ENCODE measurements around the gene PPDPF. TPM values are rescaled to one million over a fixed set of nuclear protein-coding genes. Genes with fewer than 3 reads are reported as not detected.

PPDPF gene
- total RNA-seq, 1 experiment from 2014 or later = 634 TPM

DNA sequence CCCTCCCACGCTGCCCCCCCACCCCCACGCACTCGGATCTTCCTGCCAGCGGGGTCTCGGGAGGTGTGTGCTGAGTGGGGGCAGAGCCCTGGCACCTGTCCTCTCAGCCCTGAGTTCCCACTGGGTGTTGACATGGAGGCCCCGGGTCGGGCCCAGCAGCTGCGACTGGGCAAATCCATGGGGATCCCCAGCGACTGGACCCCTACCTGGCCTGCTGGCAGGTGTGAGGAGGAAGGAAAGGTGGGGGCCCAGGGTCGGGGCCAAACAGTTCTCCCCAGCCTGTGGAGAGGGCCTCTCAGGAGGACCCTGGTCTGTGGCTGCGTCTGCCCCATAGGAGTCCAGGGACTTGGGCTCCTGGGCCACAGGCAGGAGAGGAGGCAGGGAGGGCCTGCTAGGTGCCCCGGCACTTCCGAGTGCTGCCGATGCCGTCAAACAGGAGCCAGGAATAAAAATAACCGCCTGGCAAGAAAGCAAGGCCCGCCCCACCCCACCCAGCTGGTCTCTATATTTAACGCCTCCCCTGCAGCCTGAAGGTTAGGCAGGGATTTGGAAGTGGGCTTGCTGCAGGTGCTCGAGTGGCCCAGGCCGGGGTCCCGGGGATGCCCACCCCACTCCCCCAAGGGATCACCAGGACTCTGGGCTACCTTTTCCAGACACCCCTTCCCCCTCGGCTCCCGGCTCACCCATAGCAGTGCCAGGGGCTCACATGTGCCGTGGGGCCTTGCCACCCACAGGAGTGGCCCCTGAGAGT, 20.2 kb upstream of the PPDPF start:
- Mint-ChIP-seq H3K4me1 (ENCODE audit: low read depth, unreplicated experiment) (no peaks in the 10 kb centered on the region), H3K36me3 (ENCODE audit: insufficient read depth, unreplicated experiment) (no peaks in the 10 kb centered on the region), H3K4me3 (ENCODE audit: unreplicated experiment) (peak overlapping the region; percentile 66), H3K27me3 (ENCODE audit: insufficient read depth, unreplicated experiment) (no peaks in the 10 kb centered on the region), H3K27ac (ENCODE audit: unreplicated experiment) (no peak overlapping the region), H3K9me3 (ENCODE audit: unreplicated experiment) (no peaks in the 10 kb centered on the region)
- Histone ChIP-seq H3K4me3 (ENCODE audit: low read depth, low read length) (no peak overlapping the region), H3K27me3 (replicated peaks; ENCODE audit: control insufficient read depth, insufficient read depth, low read length) (no peaks in the 10 kb centered on the region), H3K36me3 (ENCODE audit: control insufficient read depth, insufficient read depth, low read length) (no peaks in the 10 kb centered on the region), H3K4me1 (peaks cover 6% of the 10 kb centered on the region; the same call in 1 of the 2 replicates), H3K9me3 (no peaks in the 10 kb centered on the region)
- intact Hi-C loops (cut with micrococcal nuclease; ENCODE audit: unreplicated experiment) = no loop called here
- no TSS peak for BruUV-seq (replicated peaks)
- CTCF ChIA-PET = no interaction called here
- peak in 1 of 2 experiments; percentile 47 for DNase-seq
- TF ChIP-seq, protein P1, sequence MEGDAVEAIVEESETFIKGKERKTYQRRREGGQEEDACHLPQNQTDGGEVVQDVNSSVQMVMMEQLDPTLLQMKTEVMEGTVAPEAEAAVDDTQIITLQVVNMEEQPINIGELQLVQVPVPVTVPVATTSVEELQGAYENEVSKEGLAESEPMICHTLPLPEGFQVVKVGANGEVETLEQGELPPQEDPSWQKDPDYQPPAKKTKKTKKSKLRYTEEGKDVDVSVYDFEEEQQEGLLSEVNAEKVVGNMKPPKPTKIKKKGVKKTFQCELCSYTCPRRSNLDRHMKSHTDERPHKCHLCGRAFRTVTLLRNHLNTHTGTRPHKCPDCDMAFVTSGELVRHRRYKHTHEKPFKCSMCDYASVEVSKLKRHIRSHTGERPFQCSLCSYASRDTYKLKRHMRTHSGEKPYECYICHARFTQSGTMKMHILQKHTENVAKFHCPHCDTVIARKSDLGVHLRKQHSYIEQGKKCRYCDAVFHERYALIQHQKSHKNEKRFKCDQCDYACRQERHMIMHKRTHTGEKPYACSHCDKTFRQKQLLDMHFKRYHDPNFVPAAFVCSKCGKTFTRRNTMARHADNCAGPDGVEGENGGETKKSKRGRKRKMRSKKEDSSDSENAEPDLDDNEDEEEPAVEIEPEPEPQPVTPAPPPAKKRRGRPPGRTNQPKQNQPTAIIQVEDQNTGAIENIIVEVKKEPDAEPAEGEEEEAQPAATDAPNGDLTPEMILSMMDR (IDR thresholded peaks at IDR 0.05; ENCODE audit: insufficient read depth in 1 of 2, low read depth in 1 of 2, low read length in 1 of 2, severe bottlenecking in 1 of 2, unreplicated experiment in 1 of 2) = no peak
- POLR2A ChIA-PET = no interaction called here

DNA sequence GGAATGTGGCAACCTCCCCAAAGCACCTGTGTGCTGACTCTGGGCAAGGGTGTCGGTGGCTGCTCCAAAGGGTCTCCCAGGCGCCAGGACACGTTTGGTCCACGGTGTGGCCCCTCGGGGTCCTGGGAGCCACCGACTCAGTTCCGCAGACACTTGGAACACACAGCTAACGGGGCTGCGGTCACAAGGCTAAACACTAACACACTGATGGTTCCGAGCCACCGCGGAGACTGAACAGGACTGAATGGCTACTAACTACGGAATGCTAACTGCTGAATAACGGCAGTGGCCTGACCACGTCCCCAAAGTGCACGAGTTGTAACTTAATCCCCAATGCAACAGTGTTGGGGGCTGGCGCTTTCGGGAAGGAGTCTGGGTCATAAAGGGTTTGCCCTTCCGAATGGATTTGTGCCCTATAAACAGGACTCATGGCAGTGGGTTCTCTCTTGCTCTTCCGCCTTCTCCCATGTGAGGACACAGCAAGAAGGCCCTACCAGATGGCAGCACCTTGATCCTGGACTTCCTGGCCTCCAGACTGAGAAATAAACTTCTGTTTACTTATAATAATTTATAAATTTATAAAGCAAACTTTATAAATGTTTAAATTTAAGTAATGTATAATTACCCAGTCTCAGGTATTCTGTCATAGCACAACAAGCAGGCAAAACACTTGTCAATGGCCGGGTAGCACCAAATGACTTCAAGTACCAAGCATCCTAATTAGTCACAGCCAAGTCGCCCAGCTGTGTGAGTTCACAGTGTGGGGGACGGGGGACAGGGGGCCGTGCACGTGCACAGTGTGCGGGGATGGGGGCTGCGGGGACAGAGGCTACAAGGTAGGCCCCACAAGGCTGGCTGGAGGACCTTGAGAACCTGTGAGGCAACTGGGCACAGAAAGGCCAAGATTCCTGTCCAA, 19.4 kb upstream of the PPDPF start:
- DNase-seq = peak in 1 of 2 experiments; percentile 47
- ChIA-PET POLR2A (no interaction called here), CTCF (no interaction called here)
- Histone ChIP-seq H3K27me3 (replicated peaks; ENCODE audit: control insufficient read depth, insufficient read depth, low read length) (no peaks in the 10 kb centered on the region), H3K4me1 (peaks cover 6% of the 10 kb centered on the region; the same call in 1 of the 2 replicates), H3K36me3 (ENCODE audit: control insufficient read depth, insufficient read depth, low read length) (no peaks in the 10 kb centered on the region), H3K9me3 (no peaks in the 10 kb centered on the region), H3K4me3 (ENCODE audit: low read depth, low read length) (no peak overlapping the region)
- intact Hi-C loops (cut with micrococcal nuclease; ENCODE audit: unreplicated experiment) = no loop called here
- BruUV-seq (replicated peaks) = no TSS peak
- Mint-ChIP-seq H3K9me3 (ENCODE audit: unreplicated experiment) (no peaks in the 10 kb centered on the region), H3K4me1 (ENCODE audit: low read depth, unreplicated experiment) (no peaks in the 10 kb centered on the region), H3K27me3 (ENCODE audit: insufficient read depth, unreplicated experiment) (no peaks in the 10 kb centered on the region), H3K4me3 (ENCODE audit: unreplicated experiment) (peak overlapping the region; percentile 66), H3K27ac (ENCODE audit: unreplicated experiment) (no peak overlapping the region), H3K36me3 (ENCODE audit: insufficient read depth, unreplicated experiment) (no peaks in the 10 kb centered on the region)
- TF ChIP-seq, protein P1 (IDR thresholded peaks at IDR 0.05; ENCODE audit: insufficient read depth in 1 of 2, low read depth in 1 of 2, low read length in 1 of 2, severe bottlenecking in 1 of 2, unreplicated experiment in 1 of 2) = no peak

DNA sequence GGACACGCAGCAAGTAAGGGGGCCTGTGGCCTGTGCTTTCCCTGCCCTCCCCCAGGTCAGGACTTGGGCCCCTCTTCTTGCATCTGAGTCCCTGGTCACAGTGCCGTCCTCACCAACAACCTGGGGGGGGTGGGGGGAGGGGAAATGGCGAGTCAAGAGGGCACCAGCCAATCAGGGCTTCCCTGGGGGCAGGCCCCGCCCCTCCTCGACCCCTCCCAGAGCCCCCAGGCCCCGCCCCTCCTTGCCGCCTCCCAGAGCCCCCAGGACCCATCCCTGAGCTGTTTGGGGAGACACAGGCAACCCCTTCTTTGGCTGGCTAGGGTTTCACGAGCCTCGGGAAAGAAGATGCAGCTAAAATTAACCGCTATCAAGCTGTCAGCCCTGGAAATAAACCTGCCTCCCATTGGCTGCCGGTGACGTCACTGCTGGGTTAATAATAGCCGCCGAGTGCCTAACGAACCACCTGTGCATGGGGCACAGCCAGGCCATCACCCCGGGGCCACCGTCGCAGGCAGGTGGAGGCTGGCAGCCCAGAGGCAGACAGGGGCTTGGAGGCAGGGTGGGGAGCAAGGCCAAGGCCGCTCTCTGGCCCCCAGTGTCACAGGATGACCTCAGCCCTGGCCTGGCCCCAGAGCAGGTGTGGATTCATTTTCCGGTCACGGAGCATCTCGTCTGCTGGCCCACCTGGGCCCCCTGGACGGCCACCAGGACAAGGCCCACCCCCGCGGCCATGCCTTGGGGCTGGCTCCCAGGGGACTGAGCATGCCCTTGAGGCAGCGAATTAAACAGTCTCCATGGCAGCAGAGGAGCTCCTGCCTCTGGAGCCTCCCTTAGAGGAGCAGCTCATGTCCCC, 18.5 kb upstream of the PPDPF start:
- intact Hi-C loops (cut with micrococcal nuclease; ENCODE audit: unreplicated experiment) = no loop called here
- no peaks in the 10 kb centered on the region for H3K9me3 ChIP-seq
- H3K27ac Mint-ChIP-seq (ENCODE audit: unreplicated experiment) = no peak overlapping the region
- peaks cover 4% of the 10 kb centered on the region for H3K27me3 Mint-ChIP-seq (ENCODE audit: insufficient read depth, unreplicated experiment)
- H3K27me3 ChIP-seq (replicated peaks; ENCODE audit: control insufficient read depth, insufficient read depth, low read length) = no peaks in the 10 kb centered on the region
- POLR2A ChIA-PET = interaction anchor here (0.6 kb wide), 1 partner anchor 206 kb away, joined by 3 read pairs; the partner anchor contains the start of genes ARFRP1 and ZGPAT
- TF ChIP-seq, protein P1 (IDR thresholded peaks at IDR 0.05; ENCODE audit: insufficient read depth in 1 of 2, low read depth in 1 of 2, low read length in 1 of 2, severe bottlenecking in 1 of 2, unreplicated experiment in 1 of 2) = no peak
- CTCF ChIA-PET = no interaction called here
- no peak overlapping the region for H3K4me3 ChIP-seq (ENCODE audit: low read depth, low read length)
- no TSS peak for BruUV-seq (replicated peaks)
- H3K4me1 ChIP-seq = peaks cover 6% of the 10 kb centered on the region; the same call in 1 of the 2 replicates
- no peaks in the 10 kb centered on the region for H3K9me3 Mint-ChIP-seq (ENCODE audit: unreplicated experiment)
- peak in 1 of 2 experiments; percentile 59 for DNase-seq
- no peak overlapping the region for H3K4me3 Mint-ChIP-seq (ENCODE audit: unreplicated experiment)
- H3K36me3 Mint-ChIP-seq (ENCODE audit: insufficient read depth, unreplicated experiment) = no peaks in the 10 kb centered on the region
- H3K36me3 ChIP-seq (ENCODE audit: control insufficient read depth, insufficient read depth, low read length) = no peaks in the 10 kb centered on the region
- no peaks in the 10 kb centered on the region for H3K4me1 Mint-ChIP-seq (ENCODE audit: low read depth, unreplicated experiment)
